HG03280 (cell line): ENCODE data around the gene COL20A1.
"Not testable (repeated sequence)": the region's sequence is repeated elsewhere in the genome, so short reads cannot be mapped to it uniquely, and the experiment has no call there.

Source experiments
- ATAC-seq: cut with Tn5 transposase; IDR thresholded peaks from one replicate; pipeline ENCODE4 v1.9.1; 2021; ENCODE audit warnings: mild to moderate bottlenecking, moderate library complexity; ENCODE audit not compliant: unreplicated experiment

COL20A1 gene

GRCh38 chr20:63290136-63290676, 2.8 kb upstream of the COL20A1 start:
- no peak for ATAC-seq

- ATAC-seq = no peak
Measured at GRCh38 chr20:63290677-63291472, 2.1 kb upstream of the COL20A1 start.

DNA sequence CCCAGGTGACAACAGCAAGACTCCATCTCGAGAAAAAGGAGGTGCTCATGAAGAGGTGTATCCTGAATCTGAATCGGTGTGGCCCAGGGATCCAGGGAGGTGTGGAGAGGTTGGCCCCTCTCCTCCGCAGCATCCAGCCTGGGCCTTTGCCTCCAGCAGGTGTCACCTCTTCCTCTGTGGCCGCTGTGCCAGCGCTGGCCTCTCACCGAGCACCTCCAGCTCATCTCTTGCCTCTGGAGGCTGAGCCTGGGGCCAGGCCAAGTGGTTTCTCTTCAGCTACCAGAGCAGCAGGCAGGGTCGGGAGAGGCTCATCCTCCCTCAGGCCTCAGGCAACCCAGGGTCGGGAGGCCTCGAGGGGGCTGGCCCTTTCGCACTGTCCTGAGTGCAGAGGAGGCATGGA, 1.2 kb upstream of the COL20A1 start:
- no peak for ATAC-seq

GRCh38 chr20:63292292-63292701, 689 bp upstream of the COL20A1 start:
- ATAC-seq = no peak

GRCh38 chr20:63293456-63293855, 470 bp downstream of the COL20A1 start:
- ATAC-seq = no peak

- no peak for ATAC-seq
Measured at GRCh38 chr20:63293871-63294535, 1.0 kb downstream of the COL20A1 start.

DNA sequence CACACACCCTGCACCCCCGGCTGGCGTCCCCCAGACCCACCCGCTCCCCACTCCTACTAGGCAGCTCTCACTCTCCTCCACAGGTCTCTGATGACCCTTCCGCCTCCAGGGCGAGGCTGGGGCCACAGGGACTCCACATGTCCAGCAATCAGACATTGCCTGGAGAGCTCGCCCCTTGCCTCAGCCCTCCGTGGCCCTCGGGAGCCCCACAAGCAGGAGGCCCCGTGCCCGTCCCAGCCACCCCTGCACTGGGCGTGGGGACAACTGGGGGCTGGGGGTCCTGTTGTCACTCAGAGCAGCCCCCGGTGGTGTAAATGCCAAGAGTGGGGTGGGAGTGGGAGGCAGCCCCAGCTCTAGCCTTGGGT, 1.5 kb downstream of the COL20A1 start:
- ATAC-seq = no peak

DNA sequence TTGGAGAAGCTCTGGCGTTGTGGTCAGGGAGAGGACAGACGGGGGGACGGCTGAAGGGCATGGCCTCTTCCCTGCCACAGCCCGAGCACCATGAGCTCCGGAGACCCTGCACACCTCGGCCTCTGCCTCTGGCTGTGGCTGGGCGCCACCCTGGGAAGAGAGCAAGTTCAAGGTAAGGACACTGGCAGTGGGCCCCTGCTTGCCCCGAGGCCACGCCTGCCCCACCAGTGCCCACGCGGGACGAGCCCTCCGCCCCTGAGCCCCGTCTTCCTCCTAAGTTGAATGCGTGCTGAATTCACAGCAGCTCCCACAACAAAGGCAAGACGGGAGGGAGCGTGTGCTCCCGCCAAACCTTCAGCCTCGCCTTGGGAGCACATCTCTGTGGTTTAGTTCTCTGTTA, 2.0 kb downstream of the COL20A1 start:
- ATAC-seq = no peak

- ATAC-seq = no peak
Measured at GRCh38 chr20:63295422-63295821, 2.4 kb downstream of the COL20A1 start.

GRCh38 chr20:63295846-63296245, 2.9 kb downstream of the COL20A1 start:
- ATAC-seq = no peak

DNA sequence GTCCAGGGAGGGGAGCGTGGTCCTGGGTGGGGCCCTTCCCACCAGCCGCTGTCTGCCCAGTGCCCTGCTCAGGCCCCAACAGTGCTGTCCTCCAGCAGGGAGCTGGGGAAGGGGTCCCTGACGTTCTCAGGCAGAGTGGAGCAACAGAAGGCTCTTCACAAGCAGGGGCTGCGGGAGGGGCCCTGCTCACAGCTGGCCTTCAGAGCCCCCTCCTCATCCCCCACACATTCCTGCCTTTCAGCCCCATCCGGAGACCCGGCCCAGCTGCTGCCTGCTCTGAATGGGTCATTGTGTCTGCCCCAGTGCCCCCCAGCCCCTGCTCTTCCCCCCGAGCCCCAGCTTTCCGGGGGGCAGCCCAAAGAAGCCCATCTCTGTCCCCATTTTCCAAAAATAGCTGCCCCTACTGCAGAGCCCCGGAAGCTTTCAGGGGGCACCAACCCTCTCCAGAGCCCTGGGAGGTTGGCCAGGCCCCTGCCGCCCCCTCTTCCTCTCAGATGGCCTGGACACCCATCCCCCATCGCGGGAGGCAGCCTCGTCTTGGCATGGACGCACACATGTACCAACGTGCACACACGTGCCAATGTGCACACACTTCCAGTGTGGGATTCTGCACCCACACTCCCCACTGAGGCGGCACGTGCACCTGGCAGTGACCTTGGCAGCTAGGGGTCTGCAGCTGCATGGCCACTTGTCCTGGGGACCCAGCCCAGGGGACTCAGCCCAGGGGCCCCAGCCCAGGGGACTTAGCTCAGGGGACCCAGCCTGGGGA, 3.7 kb downstream of the COL20A1 start:
- no peak for ATAC-seq

- no peak for ATAC-seq
Measured at GRCh38 chr20:63297371-63297781, 4.4 kb downstream of the COL20A1 start.

DNA sequence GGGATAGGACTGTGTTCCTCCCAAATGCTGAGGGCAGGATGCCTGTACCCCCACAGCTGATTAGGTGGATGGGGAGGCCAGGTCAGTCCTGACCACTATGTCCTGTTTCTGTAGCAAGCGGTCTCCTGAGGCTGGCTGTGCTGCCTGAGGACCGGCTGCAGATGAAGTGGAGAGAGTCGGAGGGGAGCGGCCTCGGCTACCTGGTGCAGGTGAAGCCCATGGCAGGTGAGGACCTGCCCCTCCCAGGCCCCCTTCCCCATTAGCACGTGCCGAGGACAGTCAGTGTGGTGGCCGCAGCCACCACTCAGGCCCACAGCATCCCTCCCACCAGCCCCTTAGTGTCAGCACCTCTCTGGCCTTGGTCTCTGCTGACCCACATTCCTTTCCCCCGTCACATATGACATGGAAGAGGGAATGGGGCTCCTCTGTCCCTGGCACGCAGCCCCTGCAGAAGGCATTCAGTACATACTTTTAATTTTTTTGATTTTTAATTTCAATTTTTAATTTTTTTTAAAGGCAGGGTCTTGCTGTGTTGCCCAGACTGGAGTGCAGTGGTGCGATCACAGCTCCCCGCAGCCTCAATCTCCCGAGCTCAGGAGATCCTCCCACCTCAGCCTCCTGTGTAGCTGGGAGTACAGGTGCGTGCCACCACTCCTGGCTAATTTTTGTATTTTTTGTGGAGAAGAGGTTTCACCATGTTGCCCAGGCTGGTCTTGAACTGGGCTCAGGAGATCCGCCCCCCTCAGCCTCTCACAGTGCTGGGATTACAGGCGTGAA, 5.0 kb downstream of the COL20A1 start:
- no peak for ATAC-seq

- no peak for ATAC-seq
Measured at GRCh38 chr20:63298731-63299312, 5.8 kb downstream of the COL20A1 start.

- no peak for ATAC-seq
Measured at GRCh38 chr20:63301671-63302070, 8.7 kb downstream of the COL20A1 start.

- no peak for ATAC-seq
Measured at GRCh38 chr20:63303095-63303666, 10.2 kb downstream of the COL20A1 start.

GRCh38 chr20:63305393-63305792, 12.4 kb downstream of the COL20A1 start:
- ATAC-seq = no peak

- ATAC-seq = not testable (repeated sequence)
Measured at GRCh38 chr20:63305933-63306672, 13.1 kb downstream of the COL20A1 start.
